HG02678 (cell line): ENCODE results near the gene IRX2.

Experiments
- ATAC-seq: cut with Tn5 transposase; IDR thresholded peaks from one replicate; pipeline ENCODE4 v1.9.1; 2021; ENCODE audit warnings: mild to moderate bottlenecking, moderate library complexity; ENCODE audit not compliant: unreplicated experiment

The IRX2 gene

DNA sequence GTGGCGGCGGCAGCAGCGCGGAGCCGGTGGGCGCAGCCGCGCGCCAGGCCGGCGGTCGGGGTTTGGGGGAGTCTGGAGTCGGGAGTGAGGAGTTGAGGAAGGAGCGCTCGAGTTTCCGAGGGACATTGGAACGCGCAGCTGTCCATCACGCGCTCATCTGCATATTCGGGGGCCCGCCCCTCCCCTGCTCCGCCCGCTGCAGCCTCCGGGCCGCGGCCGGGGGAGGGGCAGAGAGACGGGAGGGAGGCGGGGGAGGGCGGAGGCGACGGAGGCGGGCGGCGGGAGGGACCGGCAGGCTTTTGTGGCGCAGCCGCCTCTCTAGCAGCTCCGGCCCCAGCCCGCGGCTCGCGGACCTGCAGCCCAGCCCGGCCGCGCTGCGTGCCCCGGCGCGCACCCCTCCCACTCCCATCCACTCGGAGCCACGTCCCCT lies at the start of gene IRX2:
IRX2 (minus strand) TSS at position 86 of the 430 bp plus-strand sequence. CDS start 264 bp downstream, outside the sequence.
- no peak for ATAC-seq

DNA sequence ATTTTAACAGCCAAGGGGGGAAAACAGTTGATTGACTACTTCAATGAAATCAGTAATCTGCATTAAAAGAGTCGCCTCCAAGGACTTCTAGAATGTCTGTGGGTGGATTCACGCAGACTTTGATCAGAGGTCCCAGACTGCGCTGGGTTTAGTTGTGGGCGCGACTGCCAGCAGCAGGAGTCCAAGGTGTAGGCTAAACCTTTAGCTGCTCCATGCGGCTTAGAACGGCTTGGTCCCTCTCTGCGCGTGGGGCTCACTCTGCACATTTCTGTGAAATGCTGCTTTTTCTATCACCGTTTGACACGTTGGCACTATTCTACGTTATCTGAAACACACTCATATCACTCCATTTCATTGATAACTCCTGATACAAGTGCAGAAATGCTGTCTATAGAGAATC lies 48.6 kb upstream of the IRX2 start:
- ATAC-seq: no peak

DNA sequence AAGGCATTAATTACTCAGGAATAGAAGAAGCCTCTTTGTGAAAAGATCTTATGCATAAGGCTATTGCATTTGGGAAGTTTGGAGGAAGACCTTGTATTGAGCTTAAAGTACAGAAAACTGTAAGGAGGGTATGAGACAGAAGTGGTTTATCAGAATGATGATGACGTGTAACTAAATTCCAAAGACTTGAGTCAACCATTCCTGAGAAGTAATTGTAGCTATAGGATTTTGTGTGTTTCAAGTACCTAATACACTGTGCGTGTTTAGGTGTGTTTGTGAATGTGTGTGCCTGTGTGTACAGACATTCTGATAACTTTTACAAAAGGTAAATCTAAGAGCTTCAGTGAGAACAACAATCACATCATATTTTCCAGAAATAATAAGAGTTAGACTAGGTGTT lies 46.5 kb upstream of the IRX2 start:
- no peak for ATAC-seq

DNA sequence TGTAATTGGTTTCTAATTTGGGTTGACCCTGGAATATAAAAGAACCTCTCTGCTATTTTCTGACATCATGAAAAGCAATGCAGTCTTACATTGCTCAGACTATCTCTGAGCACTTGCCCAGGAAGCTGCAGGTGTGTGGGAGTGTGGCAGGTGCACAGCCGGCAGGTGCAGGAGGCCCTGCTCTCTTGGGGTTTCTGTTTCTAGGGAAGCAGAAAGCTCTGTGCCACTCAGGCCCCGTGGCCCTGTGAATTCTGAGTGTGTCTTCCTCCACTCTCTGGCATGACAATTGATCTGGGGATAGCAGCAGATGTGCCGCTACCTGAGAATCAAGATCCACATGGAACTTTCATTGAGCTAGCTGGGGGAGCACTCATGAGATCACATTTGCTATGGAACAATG lies 45.7 kb upstream of the IRX2 start:
- no peak for ATAC-seq

DNA sequence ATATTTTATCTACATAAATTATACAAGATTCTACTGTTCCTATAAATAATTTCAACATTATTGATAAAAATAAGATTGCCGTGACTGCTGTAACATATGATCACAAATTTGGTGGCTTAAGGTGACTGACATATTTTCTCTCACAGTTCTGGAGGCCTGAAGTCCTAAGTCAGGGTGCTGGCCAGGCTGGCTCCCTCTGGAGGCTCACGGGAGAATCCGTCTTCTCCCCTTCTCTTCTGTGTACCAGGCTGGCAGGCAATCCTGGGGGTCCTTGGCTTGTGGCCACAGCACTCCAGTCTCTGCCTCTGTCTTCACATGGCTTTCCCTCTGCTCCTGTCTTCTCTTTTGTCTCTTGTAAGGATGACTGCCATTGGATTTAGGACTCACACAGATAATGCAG lies 31.7 kb upstream of the IRX2 start:
- ATAC-seq: no peak

DNA sequence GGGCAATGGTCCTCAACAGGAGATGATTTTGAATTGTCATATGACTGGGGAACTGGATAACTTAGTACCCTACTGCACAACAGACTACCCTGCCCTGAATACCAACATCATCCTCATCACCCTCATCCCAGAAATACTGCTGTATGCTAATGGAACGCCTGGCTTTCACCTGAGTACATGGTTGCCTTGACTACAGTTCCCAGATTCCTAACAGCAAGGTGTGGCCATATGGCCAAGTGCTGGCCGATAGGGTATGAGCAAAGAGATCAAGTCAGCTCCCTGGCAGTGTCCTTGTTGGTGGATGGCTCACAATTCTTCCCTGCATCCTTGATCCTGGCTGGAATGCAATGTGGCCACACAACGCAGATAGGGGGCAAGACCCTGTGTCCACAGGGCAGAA lies 31.2 kb upstream of the IRX2 start:
- no peak for ATAC-seq

DNA sequence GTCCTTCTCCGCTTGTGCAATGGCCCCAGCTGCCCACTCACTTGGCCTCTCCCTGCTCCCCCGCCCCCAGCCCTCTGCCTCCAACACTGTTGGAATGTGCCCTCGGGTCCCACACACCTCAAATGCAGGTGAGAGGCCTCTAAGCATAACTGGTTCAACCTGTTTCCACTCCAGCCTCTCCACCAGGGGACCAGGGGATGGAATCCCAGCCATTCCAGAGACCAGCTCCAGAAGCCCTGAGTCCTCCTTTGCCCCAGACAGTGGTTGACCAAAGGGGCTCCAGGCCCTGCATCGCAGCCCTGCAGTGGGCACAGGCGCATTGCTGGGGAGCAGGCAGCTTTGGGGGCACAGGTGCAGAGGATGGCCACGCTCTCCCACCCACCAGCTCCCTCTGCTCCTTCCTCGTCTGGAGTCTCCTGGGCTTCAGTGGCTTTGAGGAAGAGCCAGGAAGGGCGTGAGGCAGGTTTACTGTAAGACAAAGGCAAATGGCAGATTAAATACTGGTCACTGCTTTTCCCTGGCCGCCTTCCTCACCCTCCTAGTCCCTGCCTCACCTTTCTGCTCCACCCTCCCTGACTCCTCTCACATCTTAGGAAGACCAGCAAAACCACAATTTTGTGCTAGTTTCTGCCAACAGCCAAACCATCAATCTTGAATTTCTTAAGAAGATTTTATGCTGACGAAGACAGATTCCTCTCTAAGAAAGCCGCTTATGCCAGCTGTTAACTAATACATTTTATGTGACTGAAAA lies 29.1 kb upstream of the IRX2 start:
- ATAC-seq: no peak

DNA sequence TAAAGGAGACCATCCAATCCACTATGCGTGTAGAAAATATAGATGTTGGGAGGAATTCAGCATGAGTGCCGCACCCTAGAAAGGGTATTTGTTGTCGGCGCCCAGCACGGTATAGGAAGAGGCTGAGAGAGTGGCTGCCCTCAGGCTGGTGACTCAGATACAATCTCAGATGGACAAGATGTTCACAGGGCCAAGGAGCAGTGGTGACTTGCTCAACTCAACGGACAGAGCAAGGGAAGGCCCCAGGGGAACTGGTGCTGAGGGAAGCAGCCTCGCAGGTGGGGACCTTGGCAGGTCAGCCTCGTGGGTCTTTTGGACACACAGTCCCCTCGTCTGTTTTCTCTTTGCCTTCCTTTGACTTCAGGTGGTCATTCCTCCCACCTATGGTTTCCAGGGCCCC lies 28.0 kb upstream of the IRX2 start:
- ATAC-seq: no peak

DNA sequence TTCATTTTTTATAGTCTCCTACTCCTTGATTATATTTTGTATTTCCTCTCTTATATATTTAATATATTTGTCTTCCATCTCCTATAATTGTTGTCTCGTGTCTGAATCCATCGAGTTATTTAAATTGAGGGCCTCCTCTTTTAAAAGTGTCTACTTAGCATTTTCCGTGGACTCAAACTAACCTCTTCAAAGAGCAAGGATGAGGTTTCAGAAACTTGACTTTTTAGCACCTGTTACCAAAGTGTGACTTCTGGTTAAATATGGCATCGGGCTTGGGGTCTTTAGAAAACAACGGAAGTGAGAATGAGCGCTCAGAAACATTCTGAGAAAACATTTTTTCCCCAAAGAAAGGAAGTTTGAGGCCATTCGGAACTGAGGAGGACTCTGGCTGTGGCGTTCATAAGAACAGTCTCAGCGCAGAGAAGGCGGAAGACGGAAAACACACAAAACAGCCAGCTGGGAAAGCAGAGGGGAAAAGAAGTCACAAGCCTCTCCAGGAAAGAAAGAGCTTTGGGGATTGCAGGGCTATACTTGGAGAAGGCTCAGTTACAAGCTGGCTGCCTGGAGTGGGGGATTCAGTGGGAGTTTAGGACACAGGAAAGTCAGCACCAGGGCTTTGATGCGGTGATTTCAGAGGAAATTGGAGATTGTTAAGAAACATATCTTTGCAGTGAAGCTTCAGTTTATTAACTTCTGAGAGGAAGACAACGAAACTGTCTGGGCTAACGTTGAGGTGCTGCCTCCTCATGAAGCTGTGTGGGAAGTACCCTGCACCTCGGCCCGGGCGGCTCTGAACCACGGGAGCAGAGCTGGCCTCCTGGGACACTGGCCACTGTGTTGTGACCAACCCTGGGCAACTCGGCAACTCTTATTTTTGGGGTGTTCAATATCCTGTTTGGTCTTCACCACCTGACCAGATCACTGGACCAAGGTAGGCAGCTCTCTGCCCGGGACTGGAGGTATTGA lies 25.1 kb upstream of the IRX2 start:
- no peak for ATAC-seq

DNA sequence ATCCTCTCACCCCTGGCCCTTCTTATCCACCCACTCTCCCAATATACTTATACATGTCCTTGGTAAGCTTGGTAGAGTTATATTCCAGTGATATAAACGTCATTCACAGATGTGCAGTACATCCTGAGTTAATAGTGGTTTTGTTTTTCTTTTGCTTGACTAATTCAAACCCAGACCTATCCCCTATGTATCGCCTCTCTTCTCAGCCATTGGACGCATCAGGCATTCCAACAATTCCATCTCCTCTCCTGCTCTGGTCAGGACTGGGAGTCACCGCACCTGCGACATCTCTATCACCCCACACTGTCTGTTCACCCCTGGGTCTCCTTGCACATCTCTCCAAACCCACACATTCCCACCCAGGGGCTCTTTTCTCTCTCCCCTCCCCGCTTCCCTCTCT lies 21.9 kb upstream of the IRX2 start:
- no peak for ATAC-seq

DNA sequence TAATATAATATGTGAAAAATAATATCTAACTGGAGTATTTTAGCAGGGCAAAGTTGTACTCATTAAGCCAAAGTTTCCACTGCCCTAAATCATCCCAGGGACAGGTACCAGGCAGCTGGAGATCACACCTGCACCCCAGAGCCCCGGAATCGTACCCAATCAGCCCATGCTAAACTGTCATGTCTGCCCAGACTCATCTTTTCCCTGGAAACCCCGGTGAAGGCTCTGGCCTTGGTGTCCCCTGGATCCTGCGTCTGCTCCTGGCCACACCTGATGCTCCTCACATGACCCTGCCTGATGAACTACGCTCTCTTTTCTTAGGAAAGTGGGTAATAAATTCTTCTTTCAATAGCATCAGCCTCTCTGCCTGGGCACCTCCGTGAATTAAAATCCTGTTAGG lies 15.6 kb upstream of the IRX2 start:
- no peak for ATAC-seq

DNA sequence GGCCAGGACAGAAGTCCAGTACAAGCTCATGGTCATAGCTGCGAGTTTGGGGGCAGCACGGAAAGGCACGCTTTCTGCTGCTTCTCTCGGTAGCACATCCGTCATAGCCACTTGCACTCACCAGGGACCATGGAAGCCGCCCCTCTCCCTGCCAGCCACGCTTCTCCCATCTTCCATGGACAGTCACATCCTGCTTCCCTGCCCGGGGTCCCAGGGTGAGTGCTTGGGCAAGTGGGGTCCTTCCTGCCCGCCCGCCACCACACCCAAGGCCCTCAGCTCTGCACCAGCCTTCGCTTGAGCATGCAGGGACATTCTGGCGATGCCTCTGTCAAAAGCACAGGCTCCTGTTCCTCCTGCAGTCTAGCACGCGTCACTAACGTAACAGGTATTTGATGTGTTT lies 13.1 kb upstream of the IRX2 start:
- ATAC-seq: no peak

DNA sequence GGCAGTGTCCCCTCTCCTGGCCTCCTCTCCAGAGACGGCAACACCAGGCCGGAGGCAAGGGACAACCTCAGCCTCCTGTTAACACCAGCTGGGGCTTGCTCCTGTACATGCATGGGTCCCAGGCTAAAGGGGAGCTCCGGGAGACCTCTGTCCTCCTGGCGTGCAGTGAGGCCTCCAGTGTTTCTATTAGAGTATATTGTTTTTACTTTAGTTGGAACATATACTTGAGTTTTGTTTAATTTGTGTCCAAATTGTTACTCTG lies 12.0 kb upstream of the IRX2 start:
- no peak for ATAC-seq

DNA sequence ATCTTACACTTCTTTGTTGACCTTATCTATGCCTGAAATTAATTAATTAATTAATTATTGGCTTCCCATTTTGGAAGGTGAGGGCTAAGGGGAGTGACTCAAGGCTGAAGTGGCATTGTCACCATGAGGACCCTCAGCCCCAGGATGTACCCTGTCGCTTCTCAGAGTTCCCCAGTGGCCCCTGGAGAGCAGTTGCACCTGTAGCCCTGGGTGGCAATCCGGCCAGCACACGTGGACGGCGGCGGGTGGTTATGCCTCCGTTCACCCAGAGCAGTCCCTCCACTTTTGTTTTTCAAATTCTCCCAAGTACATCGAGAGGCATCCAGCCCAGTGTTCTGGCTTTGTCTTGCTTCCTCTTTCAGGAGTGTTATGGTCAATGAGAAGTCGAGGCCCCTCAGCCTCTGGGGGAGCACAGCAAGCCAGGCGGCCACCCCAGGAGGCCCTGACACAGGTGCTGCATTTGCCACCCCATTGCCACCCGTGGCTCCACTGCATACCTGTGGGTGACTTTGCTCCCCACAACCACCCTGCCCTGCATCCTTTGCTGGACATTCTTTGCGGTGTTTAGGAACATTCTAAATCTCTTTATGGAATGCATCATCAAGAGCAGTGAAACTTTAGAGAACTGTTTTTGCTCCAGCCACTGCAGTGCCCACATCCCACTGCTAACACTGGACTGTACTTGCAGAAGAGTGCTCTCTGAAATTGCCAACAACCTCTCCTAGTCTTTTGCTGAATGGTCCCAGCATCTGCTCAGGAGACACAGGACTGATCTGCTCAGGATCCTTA lies 11.5 kb upstream of the IRX2 start:
- no peak for ATAC-seq

DNA sequence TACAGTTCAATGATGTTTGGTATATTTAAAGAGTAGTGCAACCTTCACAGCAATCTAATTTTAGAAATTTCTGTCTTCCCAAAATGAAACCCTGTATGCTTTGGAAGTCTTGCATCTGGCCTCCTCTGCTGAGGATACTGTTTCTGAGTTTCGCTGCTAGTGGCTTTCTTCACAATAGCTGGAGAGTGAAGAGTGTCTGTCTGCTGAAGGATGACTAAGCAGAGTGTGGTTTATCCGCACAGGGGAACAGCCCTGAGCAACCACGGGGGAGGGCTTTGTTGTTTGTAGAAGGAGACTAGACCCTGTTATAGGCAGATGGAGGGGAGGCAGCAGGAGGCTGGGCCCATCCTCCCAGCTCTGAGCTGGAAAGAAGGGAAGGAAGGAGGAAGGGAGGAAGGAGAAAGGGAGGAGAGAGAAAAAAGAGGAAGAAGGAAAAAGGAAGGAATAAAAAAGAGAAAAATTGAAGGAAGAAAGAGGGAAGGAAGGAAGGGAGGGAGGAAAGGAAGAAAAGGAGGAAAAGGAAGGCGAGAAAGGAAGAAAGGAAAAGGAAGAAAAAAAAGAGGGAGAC lies 10.5 kb upstream of the IRX2 start:
- ATAC-seq: no peak

DNA sequence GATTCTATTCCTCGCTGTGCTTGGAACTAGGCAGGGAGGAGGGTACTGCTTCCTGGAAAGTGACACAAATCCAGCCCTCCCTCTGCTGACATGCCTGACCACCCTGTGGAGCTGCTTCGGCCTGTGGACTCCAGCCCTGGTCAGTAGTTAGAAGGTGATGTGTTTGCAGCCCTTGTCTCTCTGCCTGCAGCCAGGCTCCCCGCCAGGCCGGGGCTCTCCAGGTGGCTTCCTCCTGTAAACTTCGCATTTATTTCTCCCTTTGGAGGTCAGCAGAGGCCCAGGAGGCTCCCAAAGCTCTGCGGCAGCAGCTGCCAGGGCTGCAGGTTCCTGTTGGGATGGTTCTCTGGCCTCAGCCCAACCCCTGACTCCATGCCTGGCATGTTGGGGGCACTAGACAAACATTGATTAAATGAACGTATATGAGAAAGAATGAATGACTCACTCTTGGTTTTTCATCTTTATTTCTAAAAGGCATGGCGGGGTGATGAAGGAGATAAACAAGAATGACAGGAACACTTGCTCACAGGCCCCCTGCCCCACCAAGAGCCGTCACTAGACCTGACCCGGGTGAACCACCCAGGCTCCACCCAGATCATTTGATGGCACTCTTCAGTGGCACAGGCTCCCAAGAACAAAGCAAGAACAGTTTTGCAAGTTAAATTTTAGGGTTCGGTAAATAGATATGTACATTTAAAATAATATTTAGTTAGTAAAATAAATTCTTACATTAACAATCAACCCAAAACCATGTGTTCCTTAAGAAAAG lies 8.4 kb upstream of the IRX2 start:
- no peak for ATAC-seq

DNA sequence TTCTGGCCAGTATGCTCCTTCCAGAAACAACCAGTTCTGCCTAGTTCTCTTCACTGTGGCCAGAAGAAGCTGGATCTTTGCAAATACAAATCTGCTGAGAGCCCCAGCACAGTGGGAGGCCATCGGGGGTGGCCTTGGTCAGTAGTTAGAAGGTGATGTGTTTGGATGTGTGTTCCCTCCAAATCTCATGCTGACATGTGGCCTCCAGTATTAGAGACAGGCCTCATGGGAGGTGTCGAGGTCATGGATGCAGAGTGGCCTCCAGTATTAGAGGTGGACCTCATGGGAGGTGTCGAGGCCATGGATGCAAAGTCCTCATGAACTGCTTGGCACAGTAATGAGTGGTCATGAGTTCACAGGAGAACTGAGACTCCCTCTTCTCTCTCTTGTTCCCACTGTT lies 7.6 kb upstream of the IRX2 start:
- no peak for ATAC-seq

DNA sequence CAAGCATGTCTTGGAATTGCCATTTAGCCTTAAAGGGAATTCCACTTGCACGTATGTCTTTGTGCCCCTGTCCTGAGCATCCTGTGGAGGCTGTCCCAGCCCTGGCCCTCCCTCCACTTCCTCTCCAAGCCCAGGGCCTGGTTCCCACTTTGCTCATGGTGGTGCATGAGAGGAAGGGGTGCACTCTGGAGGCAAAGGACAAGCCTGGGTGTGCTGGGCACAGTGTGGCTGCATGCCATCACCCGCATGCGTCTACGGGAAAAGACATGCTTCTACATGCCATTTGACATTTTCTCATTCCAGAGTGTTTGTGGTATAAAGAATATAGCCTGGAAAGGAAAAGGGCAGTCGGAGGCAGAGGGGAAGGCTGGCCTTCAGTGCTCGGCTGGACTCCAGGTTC lies 7.2 kb upstream of the IRX2 start:
- ATAC-seq: no peak

DNA sequence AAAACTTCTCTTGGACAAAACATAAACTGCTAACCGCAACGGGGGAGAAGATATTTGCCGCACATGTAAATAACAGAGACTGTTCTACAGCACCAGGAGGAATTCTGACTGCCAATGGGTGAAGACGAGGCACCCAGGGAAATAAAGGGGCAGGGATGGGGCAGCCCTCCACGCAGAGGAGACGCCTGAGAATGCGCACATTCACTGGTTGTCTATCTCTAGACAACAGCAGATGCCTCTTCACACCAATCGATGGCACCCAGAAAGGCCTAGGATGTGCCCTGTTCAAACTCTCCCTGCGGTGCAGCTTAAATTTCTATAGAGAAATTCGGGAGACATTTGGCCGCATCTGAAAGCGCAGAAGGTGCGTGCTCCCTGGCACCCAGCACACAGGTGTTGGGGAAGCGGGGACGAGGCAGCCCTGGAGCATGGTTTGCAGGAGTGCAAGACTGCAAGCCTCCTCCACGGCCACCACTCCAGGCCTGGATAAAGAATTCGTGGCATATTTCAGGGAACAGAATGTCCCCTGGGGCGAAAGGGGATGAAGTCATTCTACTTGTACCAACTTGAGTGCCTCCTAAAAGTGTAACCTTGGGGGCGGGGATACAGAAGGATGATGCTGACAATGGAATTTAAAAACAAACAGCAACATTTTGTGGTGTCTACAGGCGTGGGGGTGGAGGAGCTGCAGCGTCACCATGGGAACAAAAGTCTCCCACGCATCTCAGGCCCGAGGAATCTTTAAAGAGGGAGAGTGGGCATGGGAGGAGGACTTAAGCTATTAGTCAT lies 6.3 kb upstream of the IRX2 start:
- ATAC-seq: no peak
